GM23248 (cell line): ENCODE data around the gene TGFB3.

Experiments used
- EZH2 ChIP-seq: fragments of 200-600 bp; sonication (generic); IDR thresholded peaks from 2 replicates; pipeline ENCODE4 v1.6.1; 2018; ENCODE audit warnings: antibody characterized with exemption, mild to moderate bottlenecking; ENCODE audit not compliant: insufficient read depth, poor library complexity, severe bottlenecking
- EZH2phosphoT487 ChIP-seq: fragments of 200-600 bp; sonication (generic); IDR thresholded peaks from 2 replicates; pipeline ENCODE4 v1.6.1; 2018; ENCODE audit warnings: antibody characterized with exemption, moderate library complexity, mild to moderate bottlenecking, low read depth; ENCODE audit not compliant: insufficient read depth

DNA sequence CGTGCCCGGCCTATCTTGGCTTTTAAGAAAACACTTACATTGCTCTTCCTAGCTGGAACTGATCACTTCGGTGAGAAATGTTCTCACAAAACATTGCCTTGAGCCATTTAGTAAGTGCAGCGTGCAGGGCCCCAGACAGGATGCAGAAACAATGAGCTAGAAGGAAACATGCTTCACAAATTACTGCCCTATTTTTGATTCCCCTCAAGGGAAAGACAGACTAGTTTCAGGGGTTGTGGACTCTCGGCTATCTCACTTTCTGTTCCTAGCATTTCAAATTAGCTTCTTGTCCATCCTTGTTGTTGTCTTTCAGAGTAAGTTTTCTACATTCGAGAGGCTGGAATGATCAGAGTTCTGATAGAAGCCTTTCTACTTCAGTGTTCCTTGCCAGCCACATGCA lies 21.6 kb downstream of the TGFB3 start:
- no peak for TF ChIP-seq EZH2
- TF ChIP-seq EZH2phosphoT487: no peak
